GM23248 (cell line): ENCODE data around the gene TSPAN9.

Experiments used
- EZH2 ChIP-seq: fragments of 200-600 bp; sonication (generic); IDR thresholded peaks from 2 replicates; pipeline ENCODE4 v1.6.1; 2018; ENCODE audit warnings: antibody characterized with exemption, mild to moderate bottlenecking; ENCODE audit not compliant: insufficient read depth, poor library complexity, severe bottlenecking
- EZH2phosphoT487 ChIP-seq: fragments of 200-600 bp; sonication (generic); IDR thresholded peaks from 2 replicates; pipeline ENCODE4 v1.6.1; 2018; ENCODE audit warnings: antibody characterized with exemption, moderate library complexity, mild to moderate bottlenecking, low read depth; ENCODE audit not compliant: insufficient read depth

DNA sequence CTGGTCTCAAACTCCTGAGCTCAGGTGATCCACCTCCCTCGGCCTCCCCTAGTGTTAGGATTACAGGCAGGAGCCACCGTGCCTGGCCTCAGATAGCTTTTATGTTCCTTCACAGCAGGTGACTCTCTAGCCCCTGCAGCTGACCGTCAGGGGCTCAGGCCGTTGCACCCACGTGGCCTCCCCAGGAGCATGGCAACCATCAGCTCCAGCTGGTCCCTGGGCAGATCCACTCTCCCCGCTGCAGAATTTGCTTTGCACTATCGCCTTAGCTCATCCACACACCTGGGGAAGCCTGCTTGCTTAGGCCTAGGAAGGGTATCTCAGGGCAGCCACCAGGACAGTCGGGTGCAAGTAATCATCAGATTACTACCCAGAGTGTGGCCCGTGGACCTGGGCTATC lies 62.6 kb downstream of the TSPAN9 start:
- no peak for TF ChIP-seq EZH2
- no peak for TF ChIP-seq EZH2phosphoT487
